ENCODE results near the gene TMEM248. TPM values are rescaled to one million over a fixed set of nuclear protein-coding genes. Genes with fewer than 3 reads are reported as not detected.
"Not testable (repeated sequence)": the region's sequence is repeated elsewhere in the genome, so short reads cannot be mapped to it uniquely, and the experiment has no call there.

Gene TMEM248
- total RNA-seq, 1 experiment from 2014 or later: 60.4 TPM

DNA sequence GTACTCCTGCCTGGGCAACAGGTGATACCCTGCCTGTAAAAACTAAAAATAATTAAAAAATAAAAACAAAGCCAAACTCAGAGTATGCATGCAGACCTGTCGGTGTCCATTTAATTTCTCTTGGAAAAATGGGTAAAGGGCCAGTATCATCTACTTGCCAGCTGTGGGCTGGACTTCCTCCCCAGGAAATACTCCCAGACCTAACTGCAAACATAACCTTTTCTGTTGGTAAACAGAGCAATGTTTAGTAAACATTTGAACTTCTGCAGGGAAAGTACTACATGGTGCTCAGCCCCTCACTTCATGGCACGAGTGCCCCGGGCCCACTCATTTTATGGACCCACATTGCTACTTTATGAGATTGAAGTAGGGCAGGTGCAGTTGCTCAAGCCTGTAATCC is 10.2 kb upstream of the TMEM248 start:
- no peak for ATAC-seq

GRCh38 chr7:66911191-66911590 is 9.8 kb upstream of the TMEM248 start:
- H3K4me3 Mint-ChIP-seq; H3K27ac Mint-ChIP-seq; H3K36me3 Mint-ChIP-seq; ATAC-seq; POLR2A ChIA-PET; H3K9me3 Mint-ChIP-seq; DNase-seq (ENCODE audit: low spot score); H3K4me1 Mint-ChIP-seq; H3K27me3 Mint-ChIP-seq (ENCODE audit: low read depth): not testable (repeated sequence)
- CTCF ChIA-PET: interaction anchor here (1.0 kb wide), 1 partner anchor 67 kb away, joined by 3 read pairs; no protein-coding TSS in a partner anchor

More for the DNA sequence above, 10.2 kb upstream of the TMEM248 start:
- Mint-ChIP-seq H3K27ac (no peak overlapping the region), H3K9me3 (0 out of 2 replicates have a peak, but pooled peaks cover 4% of the 10 kb centered on the region), H3K4me3 (no peak overlapping the region), H3K27me3 (ENCODE audit: low read depth) (no peaks in the 10 kb centered on the region), H3K36me3 (no peaks in the 10 kb centered on the region), H3K4me1 (no peaks in the 10 kb centered on the region)
- no peak for TF ChIP-seq NFATC4 (CRISPR knock-in tag; IDR thresholded peaks at IDR 0.05)
- no peak for TF ChIP-seq MYBL2 (CRISPR knock-in tag; IDR thresholded peaks at IDR 0.05)
- TF ChIP-seq NR3C1 (CRISPR knock-in tag; conservative IDR thresholded peaks at IDR 0.05; ENCODE audit: low read depth): no peak
- no peak for TF ChIP-seq ATF1 (CRISPR knock-in tag; IDR thresholded peaks at IDR 0.05)
- TF ChIP-seq, protein P1, sequence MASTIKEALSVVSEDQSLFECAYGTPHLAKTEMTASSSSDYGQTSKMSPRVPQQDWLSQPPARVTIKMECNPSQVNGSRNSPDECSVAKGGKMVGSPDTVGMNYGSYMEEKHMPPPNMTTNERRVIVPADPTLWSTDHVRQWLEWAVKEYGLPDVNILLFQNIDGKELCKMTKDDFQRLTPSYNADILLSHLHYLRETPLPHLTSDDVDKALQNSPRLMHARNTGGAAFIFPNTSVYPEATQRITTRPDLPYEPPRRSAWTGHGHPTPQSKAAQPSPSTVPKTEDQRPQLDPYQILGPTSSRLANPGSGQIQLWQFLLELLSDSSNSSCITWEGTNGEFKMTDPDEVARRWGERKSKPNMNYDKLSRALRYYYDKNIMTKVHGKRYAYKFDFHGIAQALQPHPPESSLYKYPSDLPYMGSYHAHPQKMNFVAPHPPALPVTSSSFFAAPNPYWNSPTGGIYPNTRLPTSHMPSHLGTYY (CRISPR knock-in tag; IDR thresholded peaks at IDR 0.05): no peak
- TF ChIP-seq ZNF396 (CRISPR knock-in tag; IDR thresholded peaks at IDR 0.05; ENCODE audit: borderline replicate concordance): no peak
- TF ChIP-seq CREB1 (CRISPR knock-in tag; IDR thresholded peaks at IDR 0.05): no peak
- no peak for TF ChIP-seq RELA (CRISPR knock-in tag; IDR thresholded peaks at IDR 0.05; ENCODE audit: borderline replicate concordance)
- no peak for TF ChIP-seq ZNF512 (CRISPR knock-in tag; IDR thresholded peaks at IDR 0.05; ENCODE audit: borderline replicate concordance)
- no peak for TF ChIP-seq ATF6 (CRISPR knock-in tag; IDR thresholded peaks at IDR 0.05)
- TF ChIP-seq, protein P2, sequence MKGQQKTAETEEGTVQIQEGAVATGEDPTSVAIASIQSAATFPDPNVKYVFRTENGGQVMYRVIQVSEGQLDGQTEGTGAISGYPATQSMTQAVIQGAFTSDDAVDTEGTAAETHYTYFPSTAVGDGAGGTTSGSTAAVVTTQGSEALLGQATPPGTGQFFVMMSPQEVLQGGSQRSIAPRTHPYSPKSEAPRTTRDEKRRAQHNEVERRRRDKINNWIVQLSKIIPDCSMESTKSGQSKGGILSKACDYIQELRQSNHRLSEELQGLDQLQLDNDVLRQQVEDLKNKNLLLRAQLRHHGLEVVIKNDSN (CRISPR knock-in tag; IDR thresholded peaks at IDR 0.05): no peak
- no peak for TF ChIP-seq KAT7 (CRISPR knock-in tag; IDR thresholded peaks at IDR 0.05; ENCODE audit: borderline replicate concordance)
- TF ChIP-seq, protein P3, sequence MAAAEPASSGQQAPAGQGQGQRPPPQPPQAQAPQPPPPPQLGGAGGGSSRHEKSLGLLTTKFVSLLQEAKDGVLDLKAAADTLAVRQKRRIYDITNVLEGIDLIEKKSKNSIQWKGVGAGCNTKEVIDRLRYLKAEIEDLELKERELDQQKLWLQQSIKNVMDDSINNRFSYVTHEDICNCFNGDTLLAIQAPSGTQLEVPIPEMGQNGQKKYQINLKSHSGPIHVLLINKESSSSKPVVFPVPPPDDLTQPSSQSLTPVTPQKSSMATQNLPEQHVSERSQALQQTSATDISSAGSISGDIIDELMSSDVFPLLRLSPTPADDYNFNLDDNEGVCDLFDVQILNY (CRISPR knock-in tag; IDR thresholded peaks at IDR 0.05): no peak
- no peak for TF ChIP-seq JUN (CRISPR knock-in tag; IDR thresholded peaks at IDR 0.05)
- TF ChIP-seq NR1H2 (CRISPR knock-in tag; IDR thresholded peaks at IDR 0.05): no peak
- TF ChIP-seq ZNF219 (CRISPR knock-in tag; IDR thresholded peaks at IDR 0.05; ENCODE audit: borderline replicate concordance): no peak
- DNase-seq (ENCODE audit: low spot score): no peak
- CTCF ChIA-PET: no interaction called here
- POLR2A ChIA-PET: no interaction called here

DNA sequence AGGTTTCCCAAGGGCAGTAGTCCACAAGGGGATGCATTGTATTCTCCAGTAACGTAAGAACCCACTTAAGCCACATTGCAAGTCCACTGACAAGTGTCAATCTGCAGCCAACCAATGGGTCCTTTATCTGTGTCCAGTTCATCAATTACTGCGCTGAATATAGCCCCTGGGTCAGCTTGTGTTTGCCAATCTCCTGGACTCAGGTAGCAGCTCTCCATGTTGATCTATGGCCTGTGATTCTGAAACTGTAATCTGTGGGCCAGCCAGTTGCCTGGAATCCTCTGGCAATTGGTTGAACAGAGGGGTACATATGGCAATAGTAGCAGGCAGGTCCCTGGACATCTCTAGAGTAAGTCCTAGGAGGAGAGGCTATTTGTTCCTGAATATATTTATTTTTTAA is 8.8 kb upstream of the TMEM248 start:
- DNase-seq (ENCODE audit: low spot score): no peak
- ChIA-PET POLR2A (no interaction called here), CTCF (interaction anchor here (1.0 kb wide), 1 partner anchor 68 kb away, joined by 3 read pairs; no protein-coding TSS in a partner anchor)
- Mint-ChIP-seq H3K4me1 (no peaks in the 10 kb centered on the region), H3K27me3 (ENCODE audit: low read depth) (no peaks in the 10 kb centered on the region), H3K27ac (no peak overlapping the region), H3K36me3 (no peaks in the 10 kb centered on the region), H3K4me3 (no peak overlapping the region), H3K9me3 (0 out of 2 replicates have a peak, but pooled peaks cover 4% of the 10 kb centered on the region)
- ATAC-seq: no peak
- no peak for TF ChIP-seq OVOL2 (CRISPR knock-in tag; IDR thresholded peaks at IDR 0.05; ENCODE audit: borderline replicate concordance)
- TF ChIP-seq SP1 (CRISPR knock-in tag; conservative IDR thresholded peaks at IDR 0.05): no peak
- TF ChIP-seq ZNF512 (CRISPR knock-in tag; IDR thresholded peaks at IDR 0.05; ENCODE audit: borderline replicate concordance): no peak
- TF ChIP-seq, protein P4, sequence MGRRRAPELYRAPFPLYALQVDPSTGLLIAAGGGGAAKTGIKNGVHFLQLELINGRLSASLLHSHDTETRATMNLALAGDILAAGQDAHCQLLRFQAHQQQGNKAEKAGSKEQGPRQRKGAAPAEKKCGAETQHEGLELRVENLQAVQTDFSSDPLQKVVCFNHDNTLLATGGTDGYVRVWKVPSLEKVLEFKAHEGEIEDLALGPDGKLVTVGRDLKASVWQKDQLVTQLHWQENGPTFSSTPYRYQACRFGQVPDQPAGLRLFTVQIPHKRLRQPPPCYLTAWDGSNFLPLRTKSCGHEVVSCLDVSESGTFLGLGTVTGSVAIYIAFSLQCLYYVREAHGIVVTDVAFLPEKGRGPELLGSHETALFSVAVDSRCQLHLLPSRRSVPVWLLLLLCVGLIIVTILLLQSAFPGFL (CRISPR knock-in tag; IDR thresholded peaks at IDR 0.05; ENCODE audit: borderline replicate concordance): no peak
- TF ChIP-seq, protein P5, sequence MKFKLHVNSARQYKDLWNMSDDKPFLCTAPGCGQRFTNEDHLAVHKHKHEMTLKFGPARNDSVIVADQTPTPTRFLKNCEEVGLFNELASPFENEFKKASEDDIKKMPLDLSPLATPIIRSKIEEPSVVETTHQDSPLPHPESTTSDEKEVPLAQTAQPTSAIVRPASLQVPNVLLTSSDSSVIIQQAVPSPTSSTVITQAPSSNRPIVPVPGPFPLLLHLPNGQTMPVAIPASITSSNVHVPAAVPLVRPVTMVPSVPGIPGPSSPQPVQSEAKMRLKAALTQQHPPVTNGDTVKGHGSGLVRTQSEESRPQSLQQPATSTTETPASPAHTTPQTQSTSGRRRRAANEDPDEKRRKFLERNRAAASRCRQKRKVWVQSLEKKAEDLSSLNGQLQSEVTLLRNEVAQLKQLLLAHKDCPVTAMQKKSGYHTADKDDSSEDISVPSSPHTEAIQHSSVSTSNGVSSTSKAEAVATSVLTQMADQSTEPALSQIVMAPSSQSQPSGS (CRISPR knock-in tag; IDR thresholded peaks at IDR 0.05; ENCODE audit: borderline replicate concordance, low read depth): no peak
- no peak for TF ChIP-seq TEAD1 (CRISPR knock-in tag; IDR thresholded peaks at IDR 0.05)
